ENCODE results near the gene ASB13. TPM values are rescaled to one million over a fixed set of nuclear protein-coding genes. Genes with fewer than 3 reads are reported as not detected.
"Not testable (repeated sequence)": the region's sequence is repeated elsewhere in the genome, so short reads cannot be mapped to it uniquely, and the experiment has no call there.

ASB13 gene
- total RNA-seq, 1 donor, result 14.8 TPM

DNA sequence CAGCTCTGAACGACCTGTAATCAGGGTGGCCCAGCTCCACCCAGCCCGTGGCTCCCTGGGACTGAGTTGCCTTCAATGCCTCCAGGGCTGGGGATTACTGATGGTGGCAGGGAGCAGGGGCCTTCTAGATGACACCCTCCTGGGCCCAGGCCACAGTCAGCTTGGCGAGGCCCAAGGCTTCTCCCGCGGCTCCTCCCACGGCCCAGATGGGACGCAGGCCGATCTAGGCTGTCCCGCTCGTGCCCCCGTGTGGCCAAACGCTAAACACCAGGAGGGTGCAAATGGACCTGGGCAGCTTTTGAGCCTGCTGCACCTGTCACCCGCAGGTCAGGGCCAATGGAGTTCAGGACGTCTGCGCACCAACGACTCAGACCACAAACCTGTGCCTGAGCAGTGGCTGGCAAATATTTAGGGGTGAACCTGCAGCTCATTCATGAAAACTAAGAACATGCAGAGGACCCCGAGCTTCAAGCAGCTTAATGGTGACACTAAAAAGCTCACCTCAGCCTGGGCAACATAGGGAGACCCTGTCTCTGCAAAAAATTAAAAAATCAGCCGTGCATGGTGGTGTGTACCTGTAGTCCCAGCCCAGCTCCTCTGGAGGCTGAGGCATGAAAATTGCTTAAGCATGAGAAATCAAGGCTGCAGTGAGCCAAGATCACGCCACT, 43.2 kb downstream of the ASB13 start:
- peak overlapping the region; percentile 69 for H2AFZ ChIP-seq (ENCODE audit: low read length)
- no peaks in the 10 kb centered on the region for H3K79me2 ChIP-seq (ENCODE audit: insufficient read depth, low read length)
- no peaks in the 10 kb centered on the region for H3K9me3 ChIP-seq (ENCODE audit: low read depth, low read length)
- H3K36me3 ChIP-seq (ENCODE audit: insufficient read depth, low read length), result no peaks in the 10 kb centered on the region
- no peak overlapping the region for H3K4me3 ChIP-seq (ENCODE audit: insufficient read depth, low read length)
- H3K4me1 ChIP-seq (ENCODE audit: insufficient read depth, low read length), result peaks cover 31% of the 10 kb centered on the region
- no peaks in the 10 kb centered on the region for H3K27me3 ChIP-seq (ENCODE audit: insufficient read depth, low read length)
- DNase-seq (ENCODE audit: insufficient read length, low spot score, missing footprints), result peak; percentile 98
- TF ChIP-seq, protein P1, sequence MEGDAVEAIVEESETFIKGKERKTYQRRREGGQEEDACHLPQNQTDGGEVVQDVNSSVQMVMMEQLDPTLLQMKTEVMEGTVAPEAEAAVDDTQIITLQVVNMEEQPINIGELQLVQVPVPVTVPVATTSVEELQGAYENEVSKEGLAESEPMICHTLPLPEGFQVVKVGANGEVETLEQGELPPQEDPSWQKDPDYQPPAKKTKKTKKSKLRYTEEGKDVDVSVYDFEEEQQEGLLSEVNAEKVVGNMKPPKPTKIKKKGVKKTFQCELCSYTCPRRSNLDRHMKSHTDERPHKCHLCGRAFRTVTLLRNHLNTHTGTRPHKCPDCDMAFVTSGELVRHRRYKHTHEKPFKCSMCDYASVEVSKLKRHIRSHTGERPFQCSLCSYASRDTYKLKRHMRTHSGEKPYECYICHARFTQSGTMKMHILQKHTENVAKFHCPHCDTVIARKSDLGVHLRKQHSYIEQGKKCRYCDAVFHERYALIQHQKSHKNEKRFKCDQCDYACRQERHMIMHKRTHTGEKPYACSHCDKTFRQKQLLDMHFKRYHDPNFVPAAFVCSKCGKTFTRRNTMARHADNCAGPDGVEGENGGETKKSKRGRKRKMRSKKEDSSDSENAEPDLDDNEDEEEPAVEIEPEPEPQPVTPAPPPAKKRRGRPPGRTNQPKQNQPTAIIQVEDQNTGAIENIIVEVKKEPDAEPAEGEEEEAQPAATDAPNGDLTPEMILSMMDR (IDR thresholded peaks at IDR 0.05; ENCODE audit: extremely low read depth, low read depth, low read length), result peak; percentile 90
- H3K4me2 ChIP-seq (ENCODE audit: insufficient read depth, low read length), result peak overlapping the region; percentile 27
- H3K27ac ChIP-seq (ENCODE audit: low read depth, low read length), result peak overlapping the region; percentile 50
- H4K20me1 ChIP-seq (ENCODE audit: insufficient read depth, low read length), result no peaks in the 10 kb centered on the region

DNA sequence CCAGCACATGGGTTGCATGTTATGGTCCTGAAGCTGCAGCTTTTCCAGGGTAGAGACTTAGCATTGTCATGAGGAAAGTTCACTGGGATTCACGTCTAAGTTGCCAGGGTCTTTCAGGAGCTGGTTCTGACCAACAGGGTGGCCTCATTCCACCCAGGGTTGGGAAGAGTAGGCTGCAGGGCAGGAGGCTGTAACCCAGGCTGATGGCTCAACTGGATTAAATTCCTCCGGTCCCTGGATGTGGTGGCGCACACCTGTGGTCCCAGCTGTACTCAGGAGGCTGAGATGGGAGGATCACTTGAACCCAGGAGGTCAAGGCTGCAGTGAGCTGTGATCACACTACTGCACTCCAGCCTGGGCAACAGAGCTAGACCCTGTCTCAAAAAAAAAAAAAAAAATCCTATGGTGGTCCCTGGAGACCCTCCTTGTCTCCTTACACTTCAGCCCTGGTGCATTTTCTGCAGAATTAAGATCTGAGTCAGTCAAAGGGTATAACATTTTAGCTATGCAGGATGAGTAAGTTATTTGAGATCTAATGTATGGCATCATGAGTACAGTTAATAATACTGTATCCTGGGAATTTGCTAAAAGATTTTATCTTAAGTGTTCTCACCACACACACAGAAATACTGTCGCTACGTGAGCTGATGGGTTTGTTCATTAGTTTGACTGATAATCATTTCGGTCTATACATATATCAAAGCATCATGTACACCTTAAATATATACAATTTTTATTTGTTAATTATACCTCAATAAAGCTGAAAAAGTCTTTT, 44.0 kb downstream of the ASB13 start:
- Histone ChIP-seq H3K36me3 (ENCODE audit: insufficient read depth, low read length) (no peaks in the 10 kb centered on the region), H3K4me3 (ENCODE audit: insufficient read depth, low read length) (no peak overlapping the region), H3K4me1 (ENCODE audit: insufficient read depth, low read length) (peaks cover 31% of the 10 kb centered on the region), H3K79me2 (ENCODE audit: insufficient read depth, low read length) (no peaks in the 10 kb centered on the region), H4K20me1 (ENCODE audit: insufficient read depth, low read length) (no peaks in the 10 kb centered on the region), H3K27me3 (ENCODE audit: insufficient read depth, low read length) (no peaks in the 10 kb centered on the region), H3K9me3 (ENCODE audit: low read depth, low read length) (no peaks in the 10 kb centered on the region), H2AFZ (ENCODE audit: low read length) (no peak overlapping the region), H3K4me2 (ENCODE audit: insufficient read depth, low read length) (no peak overlapping the region), H3K27ac (ENCODE audit: low read depth, low read length) (peak overlapping the region; percentile 50)
- TF ChIP-seq, protein P1 (IDR thresholded peaks at IDR 0.05; ENCODE audit: extremely low read depth, low read depth, low read length), result no peak
- no peak for DNase-seq (ENCODE audit: insufficient read length, low spot score, missing footprints)

DNA sequence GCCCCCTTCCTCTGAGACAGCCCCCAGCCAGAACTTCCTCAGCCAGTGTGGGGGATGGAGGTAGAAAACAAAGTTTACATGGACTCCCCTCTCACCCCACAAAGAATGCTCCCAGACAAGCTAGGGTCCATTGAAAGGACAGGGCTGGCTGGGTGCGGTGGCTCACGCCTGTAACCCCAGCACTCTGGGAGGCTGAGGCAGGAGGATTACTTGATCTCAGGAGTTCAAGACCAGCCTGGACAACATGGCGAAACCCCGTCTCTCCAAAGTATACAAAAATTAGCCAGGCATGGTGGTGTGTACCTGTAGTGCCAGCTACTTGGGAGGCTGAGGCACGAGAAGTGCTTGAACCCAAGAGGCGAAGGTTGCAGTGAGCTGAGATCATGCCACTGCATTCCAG, 45.0 kb downstream of the ASB13 start:
- H3K79me2 ChIP-seq (ENCODE audit: insufficient read depth, low read length); H2AFZ ChIP-seq (ENCODE audit: low read length); H3K9me3 ChIP-seq (ENCODE audit: low read depth, low read length); H3K27me3 ChIP-seq (ENCODE audit: insufficient read depth, low read length); H3K4me3 ChIP-seq (ENCODE audit: insufficient read depth, low read length); H3K27ac ChIP-seq (ENCODE audit: low read depth, low read length); H4K20me1 ChIP-seq (ENCODE audit: insufficient read depth, low read length); DNase-seq (ENCODE audit: insufficient read length, low spot score, missing footprints); H3K4me2 ChIP-seq (ENCODE audit: insufficient read depth, low read length); H3K36me3 ChIP-seq (ENCODE audit: insufficient read depth, low read length): not testable (repeated sequence)
- peaks cover 34% of the 10 kb centered on the region for H3K4me1 ChIP-seq (ENCODE audit: insufficient read depth, low read length)

DNA sequence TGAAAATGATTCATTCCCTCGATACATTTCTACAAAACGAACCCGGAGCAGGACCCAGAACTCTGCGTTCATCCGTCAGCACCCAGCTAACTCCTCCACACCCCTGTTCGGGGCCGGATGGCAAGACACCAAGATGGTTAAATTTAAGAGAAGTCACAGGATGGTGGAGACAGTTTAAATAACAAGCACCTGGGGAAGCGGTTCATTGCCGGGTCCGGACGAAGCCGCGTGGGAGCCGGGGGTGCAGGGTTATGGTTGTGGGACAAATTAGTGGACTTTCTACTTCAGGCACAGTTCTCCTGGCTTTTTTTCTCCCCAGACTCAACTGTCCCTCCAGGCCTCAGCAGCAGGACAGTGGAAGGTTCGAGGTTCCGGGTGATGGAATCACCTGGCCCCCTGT, 45.4 kb downstream of the ASB13 start:
- H3K27ac ChIP-seq (ENCODE audit: low read depth, low read length), result no peak overlapping the region
- DNase-seq (ENCODE audit: insufficient read length, low spot score, missing footprints), result peak; percentile 39
- peaks cover 33% of the 10 kb centered on the region for H3K4me1 ChIP-seq (ENCODE audit: insufficient read depth, low read length)
- TF ChIP-seq, protein P1 (IDR thresholded peaks at IDR 0.05; ENCODE audit: extremely low read depth, low read depth, low read length), result no peak
- H4K20me1 ChIP-seq (ENCODE audit: insufficient read depth, low read length), result no peaks in the 10 kb centered on the region
- H3K4me2 ChIP-seq (ENCODE audit: insufficient read depth, low read length), result no peak overlapping the region
- H2AFZ ChIP-seq (ENCODE audit: low read length), result no peak overlapping the region
- H3K79me2 ChIP-seq (ENCODE audit: insufficient read depth, low read length), result no peaks in the 10 kb centered on the region
- H3K36me3 ChIP-seq (ENCODE audit: insufficient read depth, low read length), result no peaks in the 10 kb centered on the region
- no peaks in the 10 kb centered on the region for H3K9me3 ChIP-seq (ENCODE audit: low read depth, low read length)
- no peak overlapping the region for H3K4me3 ChIP-seq (ENCODE audit: insufficient read depth, low read length)
- no peaks in the 10 kb centered on the region for H3K27me3 ChIP-seq (ENCODE audit: insufficient read depth, low read length)
